NB4 (cell line): ENCODE data around the gene METTL27.

ENCODE experiments used
- DNase-seq: peaks from one replicate; pipeline ENCODE4 v3.0.0; 2010; ENCODE audit warnings: low read depth
- H3K4me3 ChIP-seq: one replicate; pipeline ENCODE4 v1.5.1; 2011; ENCODE audit warnings: mild to moderate bottlenecking, low read depth, low read length, moderate library complexity
- MYC ChIP-seq: IDR thresholded peaks from 2 replicates; pipeline ENCODE4 v1.6.1; 2011; ENCODE audit warnings: low read depth, low read length
- POLR2A ChIP-seq: IDR thresholded peaks from 2 replicates; pipeline ENCODE4 v1.6.1; 2011; ENCODE audit warnings: mild to moderate bottlenecking; ENCODE audit not compliant: insufficient read length; ENCODE audit errors: extremely low read depth
- TF ChIP-seq, protein P1 (sequence below): IDR thresholded peaks from one replicate; pipeline ENCODE4 v1.5.1; 2012; ENCODE audit warnings: low read depth, low read length
- TF ChIP-seq, protein P2 (sequence below): IDR thresholded peaks from 2 replicates; pipeline ENCODE4 v1.6.1; 2011; ENCODE audit warnings: low read depth, low read length

Gene METTL27

DNA sequence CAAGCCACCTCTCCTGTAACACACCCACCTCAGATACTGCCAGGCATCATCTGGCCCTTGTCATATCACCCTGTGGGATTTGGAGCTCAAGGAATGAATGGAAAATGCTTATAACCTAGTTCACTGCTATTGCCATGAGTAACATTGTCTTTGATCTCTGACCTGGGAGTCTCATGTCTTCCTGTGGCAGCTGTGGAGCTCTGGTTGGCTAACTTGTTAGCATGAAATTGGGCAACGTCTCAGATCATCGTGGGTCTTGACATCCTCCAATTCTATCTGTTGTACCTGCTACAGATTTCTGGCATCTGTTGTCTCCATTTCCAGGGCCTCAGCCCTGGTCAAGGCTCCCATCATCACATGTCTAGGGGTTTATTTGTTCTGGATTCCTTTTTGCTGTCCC, 16.5 kb upstream of the METTL27 start:
- TF ChIP-seq MYC (no peak), POLR2A (no peak)
- TF ChIP-seq, protein P1, sequence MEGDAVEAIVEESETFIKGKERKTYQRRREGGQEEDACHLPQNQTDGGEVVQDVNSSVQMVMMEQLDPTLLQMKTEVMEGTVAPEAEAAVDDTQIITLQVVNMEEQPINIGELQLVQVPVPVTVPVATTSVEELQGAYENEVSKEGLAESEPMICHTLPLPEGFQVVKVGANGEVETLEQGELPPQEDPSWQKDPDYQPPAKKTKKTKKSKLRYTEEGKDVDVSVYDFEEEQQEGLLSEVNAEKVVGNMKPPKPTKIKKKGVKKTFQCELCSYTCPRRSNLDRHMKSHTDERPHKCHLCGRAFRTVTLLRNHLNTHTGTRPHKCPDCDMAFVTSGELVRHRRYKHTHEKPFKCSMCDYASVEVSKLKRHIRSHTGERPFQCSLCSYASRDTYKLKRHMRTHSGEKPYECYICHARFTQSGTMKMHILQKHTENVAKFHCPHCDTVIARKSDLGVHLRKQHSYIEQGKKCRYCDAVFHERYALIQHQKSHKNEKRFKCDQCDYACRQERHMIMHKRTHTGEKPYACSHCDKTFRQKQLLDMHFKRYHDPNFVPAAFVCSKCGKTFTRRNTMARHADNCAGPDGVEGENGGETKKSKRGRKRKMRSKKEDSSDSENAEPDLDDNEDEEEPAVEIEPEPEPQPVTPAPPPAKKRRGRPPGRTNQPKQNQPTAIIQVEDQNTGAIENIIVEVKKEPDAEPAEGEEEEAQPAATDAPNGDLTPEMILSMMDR: no peak
- TF ChIP-seq, protein P2, sequence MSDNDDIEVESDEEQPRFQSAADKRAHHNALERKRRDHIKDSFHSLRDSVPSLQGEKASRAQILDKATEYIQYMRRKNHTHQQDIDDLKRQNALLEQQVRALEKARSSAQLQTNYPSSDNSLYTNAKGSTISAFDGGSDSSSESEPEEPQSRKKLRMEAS: no peak
- no peak overlapping the region for H3K4me3 ChIP-seq
- peak; percentile 57 for DNase-seq

DNA sequence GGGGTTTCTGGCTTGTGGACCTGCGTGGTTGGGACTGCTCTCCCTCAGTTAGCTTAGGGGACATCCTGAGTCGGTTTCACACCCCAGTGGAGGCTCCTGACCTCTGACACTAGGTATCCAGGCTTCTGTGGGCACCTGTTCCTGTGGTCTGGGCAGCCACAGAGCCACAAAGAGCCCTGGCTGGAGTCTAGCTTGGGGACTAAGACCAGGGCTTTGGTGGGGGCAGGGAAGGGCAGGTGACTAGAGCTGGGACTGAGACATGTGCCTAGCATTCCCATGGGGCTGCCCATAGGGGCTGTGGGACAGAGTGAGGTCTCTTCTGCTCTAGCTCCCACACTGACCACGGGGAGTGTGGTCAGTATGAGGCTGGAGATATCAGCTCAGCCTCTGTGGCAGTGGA, 14.6 kb upstream of the METTL27 start:
- DNase-seq: no peak
- no peak overlapping the region for H3K4me3 ChIP-seq
- TF ChIP-seq, protein P1: no peak
- TF ChIP-seq MYC: no peak
- no peak for TF ChIP-seq POLR2A
- TF ChIP-seq, protein P2: no peak

DNA sequence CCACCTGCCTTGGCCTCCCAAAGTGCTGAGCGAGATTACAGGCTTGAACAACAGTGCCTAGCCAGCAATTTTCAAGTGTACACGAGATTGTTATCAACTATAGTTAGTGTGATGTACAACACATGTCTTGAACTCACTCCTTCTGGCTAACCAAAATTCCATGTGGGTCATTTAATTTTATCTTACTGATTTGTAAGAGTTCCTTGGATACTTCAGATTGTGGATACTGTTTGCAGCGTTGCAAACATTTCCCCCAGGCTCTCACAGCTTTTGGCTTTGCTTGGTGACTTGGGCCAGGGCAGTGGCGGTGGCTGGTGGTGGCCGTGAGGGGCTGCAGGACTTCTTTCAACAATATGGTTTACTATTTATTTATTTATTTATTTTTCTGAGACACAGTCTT, 10.2 kb upstream of the METTL27 start:
- no peak overlapping the region for H3K4me3 ChIP-seq
- TF ChIP-seq MYC: no peak
- TF ChIP-seq, protein P1: no peak
- DNase-seq: no peak

DNA sequence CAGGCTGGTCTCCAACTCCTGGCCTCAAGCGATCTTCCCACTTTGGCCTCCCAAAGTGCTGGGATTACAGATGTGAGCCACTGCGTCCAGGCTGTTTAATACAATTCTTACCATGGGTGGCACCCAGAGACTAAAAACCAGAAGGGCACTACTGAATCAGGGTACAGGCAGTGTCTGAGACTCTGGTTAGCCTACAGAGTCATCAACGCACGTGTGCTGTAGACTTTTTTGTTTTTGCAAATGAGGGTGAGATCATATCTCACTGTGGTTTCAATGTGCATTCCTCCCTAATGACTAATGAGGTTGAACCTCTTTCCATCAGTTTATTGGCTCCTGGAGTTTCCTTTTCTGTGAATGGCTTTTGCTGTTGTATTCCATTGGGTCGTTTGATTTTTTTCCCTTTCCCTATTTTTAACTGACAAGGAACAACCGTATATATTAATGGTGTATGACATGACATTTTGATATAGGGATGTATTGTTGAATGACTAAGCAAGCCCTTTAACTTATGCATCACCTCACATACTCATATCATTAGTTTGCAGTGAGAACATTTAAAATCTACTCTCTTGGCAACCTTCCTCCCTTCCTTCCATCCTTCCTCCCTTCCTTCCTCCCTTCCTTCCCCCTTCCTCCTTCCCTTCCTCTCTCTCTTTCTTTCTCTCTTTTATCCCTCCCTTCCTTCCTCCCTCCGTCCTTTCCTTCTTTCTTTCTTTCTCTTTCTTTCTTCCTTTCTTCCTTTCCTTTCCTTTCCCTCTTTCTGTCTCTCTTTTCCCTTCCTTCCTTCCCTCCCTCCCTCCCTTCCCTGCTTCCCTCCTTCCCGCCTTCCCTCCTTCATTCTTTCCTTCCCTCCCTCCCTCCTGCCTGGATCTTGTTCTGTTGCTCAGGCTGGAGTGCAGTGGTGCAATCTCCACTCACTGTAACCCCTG, 9.4 kb upstream of the METTL27 start:
- peak; percentile 91 for DNase-seq
- TF ChIP-seq, protein P1: no peak
- TF ChIP-seq, protein P2: peak; percentile 99
- TF ChIP-seq MYC: peak; percentile 97
- TF ChIP-seq POLR2A: no peak
- H3K4me3 ChIP-seq: no peak overlapping the region

DNA sequence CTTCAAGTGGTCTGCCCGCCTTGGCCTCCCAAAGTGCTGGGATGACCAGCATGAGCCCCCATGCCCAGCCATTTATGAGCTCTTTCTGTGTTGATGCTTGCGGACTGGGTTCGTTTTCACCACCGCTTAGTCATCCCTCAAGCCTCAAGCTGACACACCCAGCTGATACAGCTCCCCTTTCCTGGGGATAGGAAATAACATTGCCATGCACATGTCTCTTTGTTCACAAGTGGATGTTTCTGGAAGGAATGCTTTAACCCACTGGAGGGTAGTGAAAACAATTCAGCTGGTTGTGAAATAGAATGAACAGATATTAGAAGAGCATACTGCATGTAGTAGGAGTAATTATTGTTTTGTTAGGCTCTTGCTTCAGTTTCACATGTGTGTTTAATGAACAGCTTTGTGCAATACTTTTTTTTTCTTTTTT, 8.5 kb upstream of the METTL27 start:
- peak; percentile 84 for DNase-seq
- TF ChIP-seq MYC (peak; percentile 47; the same call in 1 of the 2 replicates), POLR2A (no peak)
- TF ChIP-seq, protein P2: peak; percentile 80
- TF ChIP-seq, protein P1: no peak
- no peak overlapping the region for H3K4me3 ChIP-seq
